Activated T-helper 1 cell treated with anti-CD3 and anti-CD28 coated beads, Interleukin-2, amount 50 U/mL, for 16 hours (primary cell): ENCODE measurements around the gene PAX8.

ENCODE experiments used
- DNase-seq, 2 donors: peaks; one replicate each; pipeline ENCODE4 v3.0.0-alpha.2; 2020; ENCODE audit warnings: low read depth in 1 of 2, low spot score in 1 of 2

Gene PAX8

GRCh38 chr2:113186433-113186796, 92.3 kb downstream of the PAX8 start:
- no peak for DNase-seq

DNA sequence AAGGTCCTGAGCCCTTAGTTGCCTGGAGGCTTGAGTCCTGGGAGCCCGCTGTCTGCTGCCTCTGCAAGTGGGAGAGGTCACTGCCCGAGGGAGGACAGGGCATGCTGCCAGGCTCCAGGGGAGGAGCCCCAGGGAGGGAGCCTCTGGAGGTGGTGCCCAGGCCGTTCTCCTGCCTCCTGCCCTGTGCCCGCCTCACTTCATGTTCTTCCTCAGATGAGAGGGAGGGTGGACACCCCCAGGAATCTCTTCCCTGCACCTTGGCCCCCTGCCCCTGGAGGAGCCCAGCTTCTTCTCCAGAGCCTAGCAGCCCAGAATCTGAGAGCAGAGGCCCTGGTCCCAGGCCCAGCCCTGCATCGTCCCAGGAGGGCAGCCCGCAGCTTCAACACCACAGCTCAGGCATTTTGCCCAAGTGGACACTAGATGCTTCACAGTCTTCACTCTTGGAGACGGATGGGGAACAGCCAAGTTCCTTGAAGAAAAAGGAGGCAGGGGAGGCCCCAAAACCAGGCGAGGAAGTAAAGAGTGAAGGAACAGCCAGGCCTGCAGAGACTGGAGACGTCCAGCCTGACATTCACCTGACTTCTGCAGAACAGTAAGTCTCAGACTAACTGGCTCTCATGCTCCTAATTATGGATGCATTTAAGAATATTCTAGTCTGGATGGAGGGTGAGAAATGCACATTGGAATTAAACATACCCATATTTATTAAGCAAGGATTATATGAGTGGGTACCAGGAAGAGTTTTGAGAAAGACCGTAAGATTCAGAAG, 92.9 kb downstream of the PAX8 start:
- DNase-seq, result no peak

DNA sequence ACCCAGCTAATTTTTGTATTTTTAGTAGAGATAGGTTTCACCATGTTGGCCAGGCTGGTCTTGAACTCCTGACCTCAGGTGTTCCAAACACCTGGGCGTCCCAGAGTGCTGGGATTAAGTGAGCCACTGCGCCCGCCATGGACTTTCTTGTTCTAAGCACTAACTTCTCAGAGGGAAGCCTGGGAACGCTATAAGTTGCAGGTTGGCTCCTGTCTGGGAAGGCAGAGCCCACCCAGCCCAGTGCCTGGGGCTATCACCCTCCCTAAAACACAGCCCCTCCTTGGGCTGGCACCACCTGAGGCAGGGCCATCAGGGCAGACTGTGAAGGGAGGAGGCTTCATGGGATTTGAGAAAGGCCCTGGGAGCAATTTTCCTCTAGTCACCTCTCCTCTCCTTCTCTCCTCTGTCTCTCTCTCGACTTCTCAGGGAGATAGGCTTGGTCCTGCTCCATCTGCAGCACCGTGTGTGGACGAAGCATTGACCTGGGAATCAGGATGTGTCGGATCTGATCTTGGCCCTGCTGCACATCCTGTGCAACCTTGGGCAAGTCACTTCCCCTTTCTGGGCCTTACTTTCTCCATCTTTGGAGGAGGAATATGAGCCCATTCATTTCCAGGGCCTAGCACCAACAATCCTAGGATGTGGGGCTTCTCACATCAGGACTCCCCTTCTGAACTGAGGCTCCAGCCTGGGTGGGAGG, 94.0 kb downstream of the PAX8 start:
- DNase-seq, result no peak

DNA sequence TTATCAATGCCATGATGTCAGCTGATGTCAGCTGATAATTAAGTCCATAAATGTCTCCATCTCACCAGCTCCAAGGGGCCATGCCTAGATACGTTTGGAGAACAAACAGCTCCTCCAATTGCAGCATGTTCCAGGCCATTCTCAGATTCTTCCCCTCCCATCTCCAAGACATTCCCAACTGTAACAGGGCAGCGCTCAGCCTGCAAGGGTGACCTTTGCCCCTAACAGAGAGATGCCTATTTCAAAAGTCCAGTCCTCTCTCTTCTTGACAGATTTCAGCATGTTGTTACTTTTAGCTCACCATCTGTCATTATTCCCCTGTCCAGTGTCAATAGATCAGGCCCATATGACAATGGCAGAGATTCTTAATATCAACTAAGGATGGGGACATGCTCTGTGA, 95.0 kb downstream of the PAX8 start:
- no peak for DNase-seq

- DNase-seq, result no peak
Observed at GRCh38 chr2:113183264-113183663, 95.5 kb downstream of the PAX8 start.

- no peak for DNase-seq
Observed at GRCh38 chr2:113182471-113183260, 96.1 kb downstream of the PAX8 start.

GRCh38 chr2:113181258-113182051, 97.3 kb downstream of the PAX8 start:
- no peak for DNase-seq

GRCh38 chr2:113180131-113180946, 98.4 kb downstream of the PAX8 start:
- DNase-seq, result no peak

- no peak for DNase-seq
Observed at GRCh38 chr2:113179446-113180045, 99.2 kb downstream of the PAX8 start.

DNA sequence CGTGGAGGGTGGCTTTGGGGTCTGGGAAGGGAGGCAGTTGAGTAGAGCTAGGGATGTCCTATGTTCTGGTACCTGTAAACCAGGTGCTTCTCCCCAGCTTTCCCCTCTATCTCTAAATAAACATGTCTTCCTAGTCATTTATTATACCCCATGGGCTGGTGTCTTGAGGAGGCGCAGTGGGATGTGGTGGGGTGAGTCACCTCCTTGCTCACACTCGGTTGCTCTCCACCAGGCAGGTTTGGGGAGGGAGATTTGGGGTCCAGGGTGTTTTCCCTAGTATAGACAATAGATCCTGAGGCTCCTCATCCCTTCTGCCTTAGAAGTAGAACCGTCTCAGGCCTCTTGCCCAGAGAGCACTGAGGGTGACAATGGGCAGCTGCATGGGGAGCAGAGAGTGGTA, 99.8 kb downstream of the PAX8 start:
- DNase-seq, result no peak

- no peak for DNase-seq
Observed at GRCh38 chr2:113178069-113178746, 100.5 kb downstream of the PAX8 start.

- DNase-seq, result no peak
Observed at GRCh38 chr2:113176696-113177355, 101.9 kb downstream of the PAX8 start.

DNA sequence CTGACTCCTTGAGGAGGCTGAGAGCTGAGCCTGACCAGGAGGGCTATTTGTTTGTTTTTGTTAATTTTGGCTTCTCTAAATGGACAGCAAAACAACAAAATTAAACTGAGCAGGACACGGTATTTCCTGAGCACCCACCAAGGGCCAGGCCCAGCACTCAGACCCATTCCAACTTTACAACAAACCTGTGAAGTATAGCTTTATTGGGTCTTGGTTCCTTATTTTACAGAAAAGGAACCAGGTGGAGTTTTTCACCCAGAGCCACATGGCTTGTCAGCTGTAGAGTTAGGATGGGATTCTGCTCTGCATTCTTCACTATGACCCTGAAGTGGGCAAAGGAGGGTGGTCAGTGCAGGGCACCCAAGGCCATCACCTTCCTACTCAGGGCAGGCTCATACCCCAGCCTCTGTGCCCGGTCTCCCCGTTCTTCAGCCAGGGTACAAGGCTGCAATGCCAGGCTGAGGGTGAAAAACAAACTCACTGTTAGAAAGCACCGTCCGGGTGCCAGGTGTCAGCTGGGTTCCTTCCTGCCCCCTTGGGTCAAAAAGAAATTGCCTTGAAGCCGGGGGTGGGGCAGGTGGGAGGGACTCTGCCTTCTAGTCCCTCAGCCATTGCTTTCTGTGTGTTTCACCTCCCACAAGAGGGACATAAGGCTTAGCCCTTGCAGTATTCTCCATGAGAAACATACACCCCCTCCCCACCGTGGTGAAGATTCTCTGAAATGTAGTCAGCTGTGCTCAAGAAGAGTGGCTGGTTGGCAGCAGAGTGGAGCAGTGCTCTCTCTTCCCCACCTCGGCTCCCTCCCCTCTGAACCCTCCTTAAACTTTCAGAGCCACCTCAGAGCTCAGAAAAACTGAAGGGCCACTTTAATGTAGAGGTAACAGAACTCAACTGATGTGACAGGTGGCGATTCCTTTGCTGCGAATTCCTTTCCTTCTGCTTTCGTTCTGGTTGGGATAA, 102.7 kb downstream of the PAX8 start:
- no peak for DNase-seq

GRCh38 chr2:113175042-113175628, 103.6 kb downstream of the PAX8 start:
- DNase-seq, result peak; percentile 37 to 38

DNA sequence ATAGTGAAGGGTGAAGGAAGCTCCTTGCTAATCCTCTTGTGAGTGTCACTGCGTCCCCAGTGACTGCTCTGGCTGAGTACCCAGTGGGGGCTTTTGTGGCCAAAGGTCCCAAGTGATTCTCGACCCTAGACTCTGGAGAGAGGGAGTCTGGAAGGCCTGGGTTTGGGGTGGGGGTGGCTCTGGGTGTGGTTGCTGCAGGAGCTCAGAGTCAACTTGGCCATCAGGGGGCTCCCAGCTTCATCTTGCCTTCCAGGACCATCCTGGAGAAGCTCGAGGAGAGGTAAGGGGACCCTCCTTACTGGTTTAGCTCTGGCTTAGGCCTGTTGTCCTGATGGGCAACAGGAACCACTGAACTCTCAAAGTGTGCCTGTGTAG, 104.4 kb downstream of the PAX8 start:
- DNase-seq, result no peak

GRCh38 chr2:113173542-113174375, 105.0 kb downstream of the PAX8 start, which contains the start of gene PSD4:
PSD4 (plus strand) TSS chr2:113173971; CDS start chr2:113182457, 8,486 bp downstream.
- DNase-seq, result peak; percentile 74 to 80
